HG02884 (cell line): ENCODE data around the gene CDH13.

Source experiments
- ATAC-seq: cut with Tn5 transposase; IDR thresholded peaks from one replicate; pipeline ENCODE4 v1.9.1; 2021; ENCODE audit warnings: mild to moderate bottlenecking, moderate library complexity; ENCODE audit not compliant: unreplicated experiment

The CDH13 gene

GRCh38 chr16:83623892-83624291 lies 997.1 kb downstream of the CDH13 start:
- ATAC-seq, result no peak

DNA sequence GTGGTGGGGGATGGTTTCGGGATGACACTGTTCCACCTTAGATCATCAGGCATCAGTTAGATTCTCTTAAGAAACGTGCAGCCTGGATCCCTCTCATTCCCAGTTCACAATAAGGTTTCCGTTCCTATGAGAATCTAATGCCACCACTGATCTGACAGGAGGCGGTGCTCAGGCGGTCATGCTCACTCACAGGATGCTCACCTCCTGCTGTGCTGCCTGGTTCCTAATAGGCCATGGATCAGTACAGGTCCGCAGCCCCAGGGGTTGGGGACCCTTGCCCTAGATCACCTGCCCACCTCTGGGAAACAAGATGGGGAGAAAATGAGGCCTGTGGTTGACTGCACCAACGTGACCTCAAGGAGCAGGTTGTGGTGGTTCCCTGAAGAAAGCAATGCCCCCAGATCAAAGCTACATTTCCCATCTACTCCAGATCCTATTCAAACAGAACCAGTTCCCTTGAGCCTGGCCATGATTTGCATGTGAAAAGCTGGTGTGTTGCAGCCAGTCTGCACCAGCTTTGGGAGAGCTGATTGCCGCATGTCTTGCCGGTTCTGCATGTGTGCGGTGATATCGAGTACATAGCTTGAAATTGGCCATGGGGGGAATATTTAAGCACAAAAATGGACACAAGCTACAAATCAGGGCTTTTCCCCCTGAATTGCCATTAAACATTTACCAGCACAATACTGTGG lies 997.8 kb downstream of the CDH13 start:
- no peak for ATAC-seq

DNA sequence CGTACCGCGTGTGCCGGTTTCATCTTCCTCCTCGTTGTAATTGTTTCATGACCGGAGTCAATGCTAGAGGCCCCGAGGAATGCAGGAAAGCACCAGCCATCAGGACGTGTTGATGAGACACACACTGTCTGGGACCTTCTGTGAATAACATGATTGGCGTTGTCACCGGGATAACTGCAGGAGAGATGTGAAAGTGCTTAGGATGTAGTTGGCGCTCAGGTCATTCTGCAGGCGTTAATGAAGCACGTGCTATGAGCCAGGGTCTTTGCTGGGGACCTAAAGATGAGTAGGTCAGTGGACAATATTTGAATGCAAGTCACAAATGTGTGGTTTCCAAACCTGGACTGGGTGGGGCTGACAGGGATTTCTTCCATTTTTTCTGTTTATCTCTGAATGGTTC lies 999.4 kb downstream of the CDH13 start:
- ATAC-seq, result no peak

DNA sequence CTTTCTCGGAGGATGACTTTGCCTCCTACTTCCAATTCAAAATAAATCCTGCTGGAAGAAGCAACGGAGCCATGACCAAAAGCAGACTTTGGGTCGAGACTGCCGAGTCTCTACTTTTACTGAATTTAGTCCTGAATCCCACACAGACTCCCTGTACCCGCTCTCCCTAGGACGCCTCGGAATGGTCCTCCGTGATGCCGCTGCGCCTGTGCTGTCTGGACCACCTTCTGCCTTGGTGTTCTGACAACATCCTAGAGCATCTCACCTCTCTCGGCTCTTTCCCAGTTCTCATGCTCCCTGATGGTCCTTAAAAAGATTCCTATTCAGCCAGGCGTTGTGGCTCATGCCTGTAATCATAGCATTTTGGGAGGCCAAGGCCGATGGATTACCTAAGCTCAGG lies 999.9 kb downstream of the CDH13 start:
- no peak for ATAC-seq

- ATAC-seq, result no peak
Measured at GRCh38 chr16:83627996-83628395, 1001.2 kb downstream of the CDH13 start.

- no peak for ATAC-seq
Measured at GRCh38 chr16:83629426-83629825, 1002.7 kb downstream of the CDH13 start.

DNA sequence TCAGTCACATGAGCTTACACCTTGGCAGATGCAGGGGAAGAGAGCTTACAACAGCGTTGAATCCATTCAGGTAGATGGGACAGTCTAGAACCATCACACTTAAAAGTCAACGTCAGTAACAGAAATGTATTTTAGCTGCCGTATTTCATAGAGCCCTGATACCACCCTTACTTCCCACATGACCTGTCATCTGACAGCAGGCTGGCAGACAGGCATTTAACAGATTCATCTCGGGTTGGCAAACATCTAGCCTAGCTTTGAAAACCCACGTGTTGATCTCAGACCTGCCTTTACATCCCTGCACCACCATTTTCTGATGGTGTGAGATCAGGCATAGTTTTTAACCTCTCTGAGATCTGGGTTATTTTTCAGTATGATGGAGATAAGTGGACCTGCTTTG lies 1003.1 kb downstream of the CDH13 start:
- no peak for ATAC-seq

DNA sequence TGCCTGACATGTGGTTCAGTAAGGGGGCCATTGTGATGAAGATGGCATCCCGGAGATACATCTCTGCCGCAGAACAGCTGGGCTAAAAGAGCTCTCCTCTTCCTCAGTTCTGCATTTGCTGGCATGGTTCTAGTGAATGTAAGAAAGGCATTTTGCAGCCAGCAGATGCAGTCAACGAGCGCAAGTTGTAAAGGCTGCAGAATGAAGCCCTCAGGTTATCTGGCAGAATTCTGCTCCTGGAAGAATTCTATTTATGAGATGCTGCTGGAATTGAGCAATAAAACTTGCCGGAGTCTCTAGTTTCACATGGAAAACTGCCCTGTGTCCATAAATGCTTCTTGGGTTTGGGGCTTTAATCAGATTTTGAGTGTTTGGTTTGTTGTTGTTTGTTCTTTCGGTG lies 1004.2 kb downstream of the CDH13 start:
- ATAC-seq, result no peak

DNA sequence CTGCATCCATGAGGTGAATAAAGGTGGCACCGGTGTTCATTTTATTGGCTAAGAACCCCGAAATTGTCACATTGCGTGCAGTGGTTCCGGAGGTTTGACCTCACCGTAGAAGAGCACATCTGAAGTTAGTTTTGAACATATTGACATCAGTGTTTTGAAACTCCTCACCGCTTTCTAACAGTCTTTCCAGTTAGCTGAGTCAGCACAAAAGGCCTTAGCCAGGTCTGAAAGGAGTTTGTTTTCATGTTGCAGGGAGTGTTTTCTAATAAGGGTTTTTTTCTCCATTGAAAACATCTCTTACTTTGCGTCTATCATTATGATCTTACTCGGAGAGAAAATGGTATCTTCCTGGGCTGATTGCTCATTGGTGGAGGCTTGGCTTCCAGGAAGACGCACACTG lies 1006.5 kb downstream of the CDH13 start:
- ATAC-seq, result no peak

GRCh38 chr16:83648347-83648746 lies 1021.6 kb downstream of the CDH13 start:
- ATAC-seq, result no peak

DNA sequence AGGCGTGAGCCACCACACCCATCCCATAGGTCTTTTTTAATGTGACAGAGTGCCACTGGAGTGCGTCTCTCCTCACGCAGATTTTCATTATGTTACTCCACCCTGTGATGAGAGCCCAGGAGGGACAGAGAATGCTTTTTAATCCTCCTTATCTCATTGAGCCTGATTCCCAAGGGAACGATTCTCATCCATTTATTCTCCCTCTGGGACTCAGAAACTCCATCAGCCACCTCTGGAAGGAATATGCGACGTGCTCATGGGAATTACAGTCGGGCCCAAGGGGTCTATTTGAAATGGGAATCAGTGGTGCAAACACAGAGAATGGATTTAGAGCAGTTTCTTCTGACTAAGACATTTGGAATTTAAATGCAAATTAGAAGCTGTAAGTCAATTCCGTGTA lies 1025.1 kb downstream of the CDH13 start:
- no peak for ATAC-seq

DNA sequence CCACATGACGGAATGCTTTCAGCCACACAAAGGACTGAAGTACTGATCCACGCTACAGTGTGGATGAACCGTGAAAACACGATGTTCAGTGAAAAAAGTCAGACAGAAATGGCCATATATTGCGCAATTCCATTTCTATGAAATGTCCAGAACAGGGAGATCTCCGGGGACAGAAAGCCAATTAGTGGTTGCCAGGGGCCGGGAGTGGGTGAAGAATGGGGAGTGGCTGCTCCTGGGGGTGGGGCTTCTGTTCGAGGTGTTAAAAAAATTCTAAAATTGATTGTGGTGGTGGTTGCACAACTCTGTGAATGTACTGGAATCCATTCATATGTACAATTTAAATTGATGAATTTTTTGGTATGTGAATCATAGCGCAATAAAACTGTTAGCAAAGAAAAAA lies 1026.2 kb downstream of the CDH13 start:
- ATAC-seq, result no peak

DNA sequence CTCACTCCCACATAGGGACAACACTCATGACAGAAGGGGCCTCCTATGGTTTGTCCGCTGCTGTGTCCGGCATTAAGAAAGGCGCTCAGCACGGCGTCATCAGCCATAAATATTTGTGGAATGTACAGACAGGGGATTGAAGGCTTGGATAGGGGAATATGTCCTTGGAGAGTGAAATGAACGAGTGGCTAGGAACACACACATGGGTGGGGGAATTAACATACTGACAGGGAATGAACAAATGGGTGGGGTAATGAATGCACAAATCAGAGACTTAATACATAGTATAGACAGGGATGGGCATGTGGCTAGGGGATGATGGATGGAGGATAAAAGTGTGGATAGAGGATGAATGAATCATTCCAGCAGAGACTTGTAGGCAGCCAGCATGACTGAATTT lies 1027.0 kb downstream of the CDH13 start:
- no peak for ATAC-seq

DNA sequence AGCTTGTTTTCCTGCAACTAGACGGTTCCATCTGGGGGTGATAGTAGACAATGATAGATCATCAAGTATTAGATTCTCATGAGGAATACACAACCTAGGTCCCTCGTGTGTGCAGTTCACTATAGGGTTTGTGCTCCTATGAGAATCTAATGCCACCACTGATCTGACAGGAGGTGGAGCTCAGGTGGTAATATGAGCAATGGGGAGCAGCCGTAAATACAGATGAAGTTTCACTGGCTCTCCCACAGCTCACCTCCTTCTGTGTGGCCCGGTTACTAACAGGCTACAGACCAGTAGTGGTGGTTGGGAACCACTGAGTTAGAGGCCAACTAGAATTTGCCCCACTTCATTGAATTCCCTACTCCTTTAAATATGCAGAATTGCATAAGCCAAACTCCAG lies 1033.5 kb downstream of the CDH13 start:
- no peak for ATAC-seq

DNA sequence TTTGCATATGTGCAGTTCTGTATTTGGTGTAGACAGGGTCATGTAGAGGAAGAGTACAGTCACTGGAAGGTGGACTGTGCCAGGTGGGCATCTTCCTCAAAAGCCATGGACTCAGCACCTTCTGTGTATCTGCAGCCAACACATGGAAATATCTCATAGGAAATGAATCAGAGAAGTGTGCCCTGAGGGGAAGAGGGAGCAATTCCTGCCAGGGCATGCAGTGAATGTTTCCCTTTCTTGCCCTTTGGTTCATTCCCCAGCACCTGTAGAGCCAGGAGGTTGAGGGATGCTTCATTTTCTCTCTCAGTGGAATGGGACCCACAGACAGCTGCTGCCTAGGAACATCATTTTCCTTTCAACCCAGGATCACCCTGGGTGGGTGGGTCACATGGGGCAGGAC lies 1034.9 kb downstream of the CDH13 start:
- no peak for ATAC-seq

- ATAC-seq, result no peak
Measured at GRCh38 chr16:83666449-83666848, 1039.7 kb downstream of the CDH13 start.

GRCh38 chr16:83669456-83669855 lies 1042.7 kb downstream of the CDH13 start:
- ATAC-seq, result no peak

GRCh38 chr16:83674931-83675535 lies 1048.3 kb downstream of the CDH13 start:
- no peak for ATAC-seq

GRCh38 chr16:83676086-83676485 lies 1049.3 kb downstream of the CDH13 start:
- ATAC-seq, result no peak

DNA sequence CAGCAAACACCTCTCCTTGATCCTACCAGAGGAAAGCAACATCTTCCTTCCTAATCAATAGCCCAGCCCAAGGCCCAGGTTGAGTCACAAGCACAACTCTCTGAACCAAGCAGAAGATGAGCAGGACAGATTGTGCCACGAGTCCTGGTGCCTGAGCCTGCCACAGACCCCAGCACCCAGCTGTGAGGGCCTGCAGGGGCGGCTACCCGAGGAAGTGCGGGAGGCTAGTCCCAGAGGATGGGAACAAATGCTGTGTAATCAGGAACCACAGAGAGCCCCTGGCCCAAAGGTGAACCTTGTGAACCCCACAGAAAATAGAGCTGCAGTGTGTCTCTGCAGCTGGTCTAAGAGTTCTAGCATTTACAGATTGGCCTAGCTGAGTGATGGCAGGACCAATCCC lies 1054.2 kb downstream of the CDH13 start:
- ATAC-seq, result no peak

DNA sequence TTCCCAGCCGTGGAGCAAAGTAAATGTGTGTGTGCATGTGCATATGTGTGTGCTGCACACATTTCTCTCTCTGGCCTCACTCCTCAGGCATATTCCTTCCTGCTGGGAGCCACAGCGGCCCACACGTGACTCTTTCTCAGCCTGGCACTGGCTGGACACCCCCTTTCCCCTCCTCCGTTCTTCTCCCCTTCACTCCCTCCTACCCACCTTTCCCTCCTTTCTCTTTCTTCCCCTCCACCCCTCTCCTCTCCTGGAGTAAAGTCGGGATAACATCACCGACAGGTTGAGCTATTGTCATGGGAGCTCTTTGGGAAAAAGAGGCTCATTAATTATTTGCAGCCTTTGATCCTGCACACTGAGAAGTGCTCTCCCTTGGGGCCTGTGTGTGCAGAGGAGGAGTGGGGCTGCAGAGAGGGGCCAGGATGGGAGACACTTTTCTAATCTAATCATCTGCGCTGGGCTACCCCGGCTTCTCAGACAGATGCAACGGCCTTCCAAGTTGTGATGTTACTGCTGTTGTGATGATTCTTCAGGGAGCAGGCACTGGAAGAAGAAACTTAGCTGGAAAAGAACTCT lies 1054.7 kb downstream of the CDH13 start:
- no peak for ATAC-seq

DNA sequence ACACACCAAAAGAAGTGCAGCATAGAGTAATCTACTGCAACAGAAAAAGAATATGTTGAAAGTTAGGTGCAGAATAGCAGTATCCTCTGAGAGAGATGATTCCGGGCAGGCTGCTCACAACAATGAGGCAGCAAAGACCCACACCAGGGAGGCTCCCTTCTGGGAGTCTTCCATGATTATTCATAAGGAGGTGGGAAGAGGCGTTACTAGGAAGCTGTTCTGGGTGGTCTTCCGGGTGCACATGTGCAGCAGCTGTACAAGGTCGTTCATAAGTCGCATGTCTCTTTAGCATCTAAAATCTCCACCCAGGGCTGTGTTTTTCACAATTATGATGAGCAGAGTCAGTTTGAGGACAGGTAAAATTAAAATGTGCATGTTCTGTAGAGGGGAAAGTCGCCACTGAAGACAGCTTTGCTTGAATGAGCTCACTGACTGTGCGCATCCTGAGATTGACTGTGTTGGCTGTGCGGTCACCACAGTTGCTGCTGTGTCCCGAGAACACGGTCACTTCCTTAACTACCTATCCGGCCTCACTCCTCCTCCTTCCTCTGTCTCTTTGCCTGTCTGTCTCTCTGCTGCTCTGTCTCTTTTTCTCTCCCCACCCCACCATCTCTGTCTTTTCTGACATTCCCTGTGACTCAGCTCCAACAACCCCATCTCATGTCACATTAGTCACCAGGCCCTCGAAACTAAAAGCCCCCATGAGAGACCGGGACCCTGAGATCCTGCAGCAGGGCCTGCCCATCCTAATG lies 1055.5 kb downstream of the CDH13 start:
- no peak for ATAC-seq
